Natural killer cell (primary cell): ENCODE results near the gene PHF2. TPM values are rescaled to one million over a fixed set of nuclear protein-coding genes. Genes with fewer than 3 reads are reported as not detected.

Experiments used
- ATAC-seq, 3 donors: fragments of 150-1000 bp in 2 of 3; fragments of 200-7000 bp in 1 of 3; cut with Tn5 transposase; 1 replicate in 1 of 3; 2 replicates in 2 of 3; pipeline ENCODE4 v1.10.0; 2021; ENCODE audit warnings: mild to moderate bottlenecking in 2 of 3, moderate library complexity in 2 of 3
- DNase-seq, 2 donors: peaks; one replicate each; pipeline versions ENCODE4 v3.0.0 to v3.0.0-alpha.2; 2013 to 2021; ENCODE audit warnings: mixed read lengths in 1 of 2
- H3K27ac ChIP-seq: one replicate; pipeline ENCODE4 v1.5.1; 2013; ENCODE audit warnings: mild to moderate bottlenecking, low read length
- H3K27me3 ChIP-seq: one replicate; pipeline ENCODE4 v1.6.1; 2013; ENCODE audit warnings: low read length; ENCODE audit not compliant: control insufficient read depth, insufficient read depth
- H3K36me3 ChIP-seq: one replicate; pipeline ENCODE4 v1.6.1; 2013; ENCODE audit warnings: low read length; ENCODE audit not compliant: control insufficient read depth, insufficient read depth
- H3K4me1 ChIP-seq: one replicate; pipeline ENCODE4 v1.6.1; 2013; ENCODE audit warnings: low read length; ENCODE audit not compliant: control insufficient read depth, insufficient read depth
- H3K4me3 ChIP-seq: one replicate; pipeline ENCODE4 v1.5.1; 2013; ENCODE audit warnings: low read length
- H3K9me3 ChIP-seq: one replicate; pipeline ENCODE4 v1.6.1; 2013; ENCODE audit warnings: low read length; ENCODE audit not compliant: control insufficient read depth, insufficient read depth
- H3K27ac Mint-ChIP-seq, 2 donors: one replicate each; pipeline ENCODE4 v1.8.0; 2022; ENCODE audit warnings: mild to moderate bottlenecking in 2 of 2, mixed read lengths in 2 of 2, moderate library complexity in 1 of 2
- H3K27me3 Mint-ChIP-seq, 2 donors: one replicate each; pipeline ENCODE4 v1.8.0; 2022; ENCODE audit warnings: low read depth in 2 of 2, mixed read lengths in 2 of 2
- H3K36me3 Mint-ChIP-seq: one replicate; pipeline ENCODE4 v1.8.0; 2022; ENCODE audit warnings: mixed read lengths
- H3K4me1 Mint-ChIP-seq, 2 donors: one replicate each; pipeline ENCODE4 v1.8.0; 2022; ENCODE audit warnings: mixed read lengths in 2 of 2
- H3K4me3 Mint-ChIP-seq: one replicate; pipeline ENCODE4 v1.8.0; 2022; ENCODE audit warnings: mild to moderate bottlenecking, moderate library complexity, mixed read lengths
- H3K9me3 Mint-ChIP-seq, 2 donors: one replicate each; pipeline ENCODE4 v1.8.0; 2022; ENCODE audit warnings: mixed read lengths in 2 of 2
- CTCF ChIP-seq: fragments of 200-600 bp; IDR thresholded peaks from one replicate; pipeline ENCODE4 v1.8.0; 2022; ENCODE audit warnings: antibody characterized with exemption
- WGBS: methylation state at CpG from one replicate; pipeline ENCODE4 v1.1.7; 2013; ENCODE audit warnings: missing lambda C conversion rate; ENCODE audit not compliant: insufficient coverage; 5-methylcytosine and 5-hydroxymethylcytosine counted together
- intact Hi-C: fragments of 100-400 bp; cut with micrococcal nuclease; formaldehyde crosslinking; loops from one replicate; pipeline ENCODE4 v1.14.2; 2022
- total RNA-seq, 4 donors: library from RNA; stranded (reverse); fragments of 120-200 nt in 1 of 4; gene quantifications; one replicate each; pipeline versions ENCODE4 v1.2.3 to v1.2.4, GENCODE V29; 2013 to 2022

Gene PHF2
- total RNA-seq, 3 donors from 2014 or later (not counting 1 experiment from before 2014, with no cell fraction given): 24.8 to 28.1 (median 26.4) TPM

DNA sequence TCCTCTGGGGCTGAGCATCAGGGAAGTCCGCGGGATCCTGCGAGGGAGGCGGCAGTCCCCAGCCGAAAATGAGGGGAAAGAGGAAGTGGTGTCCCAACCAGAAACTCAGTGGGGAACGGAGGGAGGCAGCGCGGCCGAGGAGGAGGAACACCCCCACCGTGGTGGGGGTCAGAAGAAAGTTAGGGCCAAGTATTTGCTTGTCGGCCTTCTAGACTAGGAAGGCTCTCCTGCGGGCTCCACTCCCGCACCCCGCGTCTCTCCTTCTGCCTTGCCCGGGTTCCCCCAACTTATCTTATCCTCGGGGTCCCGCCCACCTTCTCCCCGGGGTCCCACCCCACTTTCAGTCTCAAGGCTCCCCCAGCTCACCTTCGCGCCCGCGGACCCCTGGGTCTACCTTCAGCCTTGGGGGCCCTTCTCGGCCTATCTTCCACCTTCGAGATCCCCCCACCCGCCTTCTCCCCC is 557 bp upstream of the PHF2 start:
- peak overlapping the region; percentile 72 for H3K27ac ChIP-seq
- peak; percentile 31 to 69 for DNase-seq
- H3K4me3 ChIP-seq: peak overlapping the region; percentile 44
- no peaks in the 10 kb centered on the region for H3K9me3 ChIP-seq
- TF ChIP-seq CTCF: no peak
- peak overlapping the region; percentile 83 to 91 for H3K27ac Mint-ChIP-seq
- peaks cover 30 to 46% of the 10 kb centered on the region in 2 donors for H3K4me1 Mint-ChIP-seq
- H3K36me3 ChIP-seq: no peaks in the 10 kb centered on the region
- intact Hi-C loops: no loop called here
- no peaks in the 10 kb centered on the region for H3K9me3 Mint-ChIP-seq
- no peaks in the 10 kb centered on the region for H3K27me3 ChIP-seq
- H3K27me3 Mint-ChIP-seq: no peaks in the 10 kb centered on the region
- H3K4me3 Mint-ChIP-seq: peak overlapping the region; percentile 90
- peaks cover under 1% of the 10 kb centered on the region for H3K36me3 Mint-ChIP-seq
- peak; percentile 40 to 43 (median 41) for ATAC-seq
- under 1% methylated on average over 25 of the region's 26 CpGs for WGBS
- peaks cover 24% of the 10 kb centered on the region for H3K4me1 ChIP-seq

DNA sequence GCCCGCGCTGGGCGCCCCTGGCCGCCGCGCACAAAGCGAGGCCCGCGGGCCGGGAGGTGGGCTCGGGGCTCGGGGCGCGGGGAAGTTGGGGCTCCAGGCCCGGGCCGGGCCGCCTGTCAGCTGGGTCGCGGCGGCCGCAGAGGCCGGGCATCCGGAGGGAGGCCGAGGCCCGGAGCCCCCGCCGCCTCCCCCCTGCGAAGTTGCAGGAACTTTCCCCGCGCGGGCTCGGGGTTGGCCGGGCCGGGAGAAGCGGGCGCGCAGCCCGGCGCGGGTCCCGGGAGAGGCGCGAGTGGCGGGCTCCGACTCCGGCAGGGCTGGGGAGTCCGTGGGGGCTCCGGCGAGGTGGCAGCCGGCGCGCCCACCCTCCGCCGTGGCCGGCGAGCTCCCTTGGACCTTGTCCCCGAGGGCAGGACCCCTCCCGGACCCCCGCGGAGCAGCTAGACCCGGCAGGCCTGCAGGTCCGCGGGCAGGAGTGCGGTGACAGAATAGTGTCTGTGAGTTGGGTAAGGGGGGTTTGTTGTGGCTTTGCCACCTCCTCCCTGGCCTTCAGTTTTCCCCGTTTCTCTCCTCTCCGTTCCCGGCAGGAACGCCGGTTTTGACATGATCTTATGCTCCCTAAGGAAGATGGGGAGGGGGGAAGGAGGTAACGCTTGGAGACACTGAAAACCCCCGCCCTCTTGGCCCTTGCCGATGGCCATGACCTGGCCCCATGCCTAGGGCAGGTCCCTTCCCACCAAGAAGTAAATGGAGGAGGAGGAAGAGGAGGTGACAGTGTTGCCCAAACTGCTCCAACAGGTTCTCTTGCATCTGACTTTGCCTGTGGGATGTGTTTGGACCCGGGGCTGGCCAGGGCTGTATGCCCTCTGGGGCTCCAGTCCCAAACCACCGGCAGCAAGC is 942 bp downstream of the PHF2 start:
- H3K4me3 ChIP-seq: peak overlapping the region; percentile 38
- peak; percentile 26 to 43 (median 35) for ATAC-seq
- 4% methylated on average over 72 of the region's 74 CpGs for WGBS

GRCh38 chr9:93577975-93578682 is 1.7 kb downstream of the PHF2 start:
- DNase-seq (peak in 1 of 2 donors; percentile 22), ATAC-seq (no peak)
- Histone ChIP-seq H3K27me3 (no peaks in the 10 kb centered on the region), H3K36me3 (no peaks in the 10 kb centered on the region), H3K4me1 (peaks cover 24% of the 10 kb centered on the region), H3K9me3 (no peaks in the 10 kb centered on the region), H3K4me3 (peak overlapping the region; percentile 38), H3K27ac (no peak overlapping the region)
- H3K4me3 Mint-ChIP-seq: peak overlapping the region; percentile 78
- no peak for TF ChIP-seq CTCF
- H3K36me3 Mint-ChIP-seq: no peaks in the 10 kb centered on the region
- 88% methylated on average over 13 of the region's 13 CpGs for WGBS
- H3K9me3 Mint-ChIP-seq: no peaks in the 10 kb centered on the region
- no peaks in the 10 kb centered on the region for H3K27me3 Mint-ChIP-seq
- peak overlapping the region; percentile 61 to 79 for H3K27ac Mint-ChIP-seq
- H3K4me1 Mint-ChIP-seq: peaks cover 42 to 67% of the 10 kb centered on the region in 2 donors
- intact Hi-C loops: no loop called here

More for the DNA sequence above, 942 bp downstream of the PHF2 start:
- H3K27me3 Mint-ChIP-seq: no peaks in the 10 kb centered on the region
- peak overlapping the region; percentile 61 to 79 for H3K27ac Mint-ChIP-seq
- Histone ChIP-seq H3K27ac (no peak overlapping the region), H3K9me3 (no peaks in the 10 kb centered on the region), H3K27me3 (no peaks in the 10 kb centered on the region), H3K36me3 (no peaks in the 10 kb centered on the region), H3K4me1 (peaks cover 24% of the 10 kb centered on the region)
- intact Hi-C loops: no loop called here
- H3K36me3 Mint-ChIP-seq: no peaks in the 10 kb centered on the region
- no peak for TF ChIP-seq CTCF
- peak; percentile 30 to 46 for DNase-seq
- peaks cover 36 to 59% of the 10 kb centered on the region in 2 donors for H3K4me1 Mint-ChIP-seq
- H3K9me3 Mint-ChIP-seq: no peaks in the 10 kb centered on the region
- peak overlapping the region; percentile 78 for H3K4me3 Mint-ChIP-seq
